ENCODE measurements around the gene PTDSS2. TPM values are rescaled to one million over a fixed set of nuclear protein-coding genes. Genes with fewer than 3 reads are reported as not detected.

The PTDSS2 gene
- total and polyA plus RNA-seq, 2 of the 13 experiments (the other 11 are each of a cell fraction or from before 2014, with no cell fraction given), result 21.7 to 26.4 TPM

GRCh38 chr11:506238-506994 is 56.3 kb downstream of the PTDSS2 start (continued):
- TF ChIP-seq ZFP91 (CRISPR knock-in tag; IDR thresholded peaks at IDR 0.05; ENCODE audit: borderline replicate concordance), result peak; percentile 75; the same call in 1 of the 2 replicates
- 0 out of 2 replicates have a peak, but pooled peaks have one; percentile 53 for TF ChIP-seq ZBTB37 (CRISPR knock-in tag; IDR thresholded peaks at IDR 0.05)
- peak; percentile 92 for TF ChIP-seq MYC (CRISPR knock-in tag; IDR thresholded peaks at IDR 0.05; ENCODE audit: borderline replicate concordance)
- no peak for TF ChIP-seq SOX6 (IDR thresholded peaks at IDR 0.05)
- TF ChIP-seq SOX6 (CRISPR knock-in tag; IDR thresholded peaks at IDR 0.05), result peak; percentile 69
- TF ChIP-seq REST (IDR thresholded peaks at IDR 0.05; ENCODE audit: borderline replicate concordance in 1 of 2, low read depth in 1 of 2, low read length in 2 of 2), result no peak; a peak in 1 of 4 replicates
- TF ChIP-seq ZNF660 (CRISPR knock-in tag; IDR thresholded peaks at IDR 0.05; ENCODE audit: borderline replicate concordance, low read depth), result no peak
- no peak for TF ChIP-seq ZNF251 (CRISPR knock-in tag; IDR thresholded peaks at IDR 0.05)
- peak; percentile 60 for TF ChIP-seq ZNF274 (CRISPR knock-in tag; IDR thresholded peaks at IDR 0.05)
- TF ChIP-seq POLR2A (IDR thresholded peaks at IDR 0.05; ENCODE audit: insufficient read depth in 1 of 2, low read depth in 2 of 2, low read length in 2 of 2), result peak; percentile 60 to 61; a peak in 3 of 4 replicates
- TF ChIP-seq XRCC5 (optimal IDR thresholded peaks at IDR 0.05; ENCODE audit: low read length), result peak; percentile 12
- TF ChIP-seq ZFP82 (CRISPR knock-in tag; IDR thresholded peaks at IDR 0.05; ENCODE audit: borderline replicate concordance), result peak; percentile 87; the same call in 1 of the 2 replicates
- TF ChIP-seq ZMAT3 (CRISPR knock-in tag; conservative IDR thresholded peaks at IDR 0.05), result no peak
- TF ChIP-seq ARNT (IDR thresholded peaks at IDR 0.05), result no peak
- TF ChIP-seq ZNF777 (CRISPR knock-in tag; IDR thresholded peaks at IDR 0.05), result peak; percentile 56
- TF ChIP-seq ZNF878 (CRISPR knock-in tag; IDR thresholded peaks at IDR 0.05), result no peak
- no peak for TF ChIP-seq SNAPC5 (CRISPR knock-in tag; IDR thresholded peaks at IDR 0.05; ENCODE audit: borderline replicate concordance)
- TF ChIP-seq MXD1 (CRISPR knock-in tag; IDR thresholded peaks at IDR 0.05), result peak; percentile 97
- TF ChIP-seq ZNF446 (CRISPR knock-in tag; IDR thresholded peaks at IDR 0.05), result no peak
- 0 out of 2 replicates have a peak, but pooled peaks have one; percentile 11 for TF ChIP-seq ZNF567 (CRISPR knock-in tag; IDR thresholded peaks at IDR 0.05; ENCODE audit: borderline replicate concordance)
- no peak for TF ChIP-seq HNRNPH1 (optimal IDR thresholded peaks at IDR 0.05; ENCODE audit: low read depth, low read length)
- TF ChIP-seq AHR (CRISPR knock-in tag; IDR thresholded peaks at IDR 0.05), result no peak
- TF ChIP-seq ADNP (CRISPR knock-in tag; IDR thresholded peaks at IDR 0.05), result no peak
